Activated CD8-positive, alpha-beta T cell treated with anti-CD3 and anti-CD28 coated beads, Interleukin-2, amount 10 ng/mL, durations not matched to agents 7 days and 5 days (primary cell): ENCODE results near the gene SLC43A1. TPM values are rescaled to one million over a fixed set of nuclear protein-coding genes. Genes with fewer than 3 reads are reported as not detected.

Source experiments
- ATAC-seq: fragments of 150-1000 bp; cut with Tn5 transposase; one replicate; pipeline ENCODE4 v1.10.0; 2021; ENCODE audit warnings: moderate library complexity
- CTCF ChIA-PET: fragments of 350-600 bp; sonication (Branson Sonifier 250); formaldehyde crosslinking; loops from one replicate; lab custom pipeline; 2021; ENCODE audit warnings: antibody characterized with exemption; lab: Charles Lee
- POLR2A ChIA-PET: fragments of 350-600 bp; sonication (Branson Sonifier 250); formaldehyde crosslinking; loops from one replicate; lab custom pipeline; 2021; ENCODE audit warnings: antibody characterized with exemption; lab: Charles Lee
- DNase-seq: peaks from one replicate; pipeline ENCODE4 v3.0.0-alpha.2; 2020
- H3K27ac Mint-ChIP-seq: one replicate; pipeline ENCODE4 v1.8.0; 2021; ENCODE audit warnings: mild to moderate bottlenecking, mixed read lengths
- H3K27me3 Mint-ChIP-seq: one replicate; pipeline ENCODE4 v1.8.0; 2021; ENCODE audit warnings: low read depth, mixed read lengths
- H3K36me3 Mint-ChIP-seq: one replicate; pipeline ENCODE4 v1.8.0; 2021; ENCODE audit warnings: low read depth, mixed read lengths
- H3K4me1 Mint-ChIP-seq: one replicate; pipeline ENCODE4 v1.8.0; 2021; ENCODE audit warnings: low read depth, mixed read lengths
- H3K4me3 Mint-ChIP-seq: one replicate; pipeline ENCODE4 v1.8.0; 2021; ENCODE audit warnings: mild to moderate bottlenecking, mixed read lengths
- H3K9me3 Mint-ChIP-seq: one replicate; pipeline ENCODE4 v1.8.0; 2022; ENCODE audit warnings: mixed read lengths; ENCODE audit not compliant: insufficient read depth
- total RNA-seq, 2 experiments: library from RNA; stranded (reverse); gene quantifications; one replicate each; pipeline ENCODE4 v1.2.3, GENCODE V29; 2021

SLC43A1 gene
- total RNA-seq, 2 experiments from 2014 or later = 26.4 to 28.4 TPM

DNA sequence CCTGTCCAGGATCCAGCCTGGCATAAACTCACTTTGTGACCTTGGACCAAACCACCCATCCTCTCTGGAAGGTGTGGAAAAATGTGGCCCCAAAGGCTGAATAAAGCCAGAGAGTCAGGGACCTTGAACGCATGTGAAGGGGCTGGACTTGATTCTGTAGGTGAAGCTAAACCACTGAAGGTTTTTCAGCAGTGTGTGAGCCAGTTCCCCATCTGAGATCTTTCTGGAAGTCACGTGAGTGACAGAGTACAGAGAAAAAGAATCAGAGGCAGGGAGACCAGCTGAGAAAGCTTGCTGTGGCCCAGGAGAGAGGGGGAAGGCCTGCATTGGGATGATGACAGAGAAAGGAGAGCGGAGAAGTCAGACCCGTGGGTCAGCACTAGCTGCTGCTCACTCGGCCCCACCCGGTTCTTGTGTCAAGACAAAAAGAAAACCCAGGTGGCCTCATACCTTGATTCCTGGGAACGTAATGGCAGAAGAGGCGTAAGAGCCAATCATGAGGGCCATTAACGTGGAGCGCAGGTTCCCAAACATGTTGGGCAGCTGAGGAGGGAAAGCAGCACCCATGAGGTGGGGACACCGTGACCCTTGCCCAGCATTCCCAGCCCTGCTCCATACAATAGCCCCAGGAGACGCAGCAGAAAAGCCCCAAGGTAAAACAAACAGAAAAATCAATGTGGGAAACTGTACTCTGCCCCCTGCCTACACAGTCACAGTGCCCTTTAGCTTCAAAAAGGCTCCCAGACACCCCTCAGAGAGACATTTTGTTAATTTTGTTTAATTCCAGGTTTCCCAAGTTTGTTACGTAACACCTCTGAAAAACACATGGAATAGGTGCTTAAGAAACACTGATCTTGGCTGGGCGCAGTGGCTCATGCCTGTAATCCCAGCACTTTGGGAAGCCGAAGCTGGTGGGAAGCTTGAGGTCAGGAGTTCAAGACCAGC is 17.9 kb downstream of the SLC43A1 start:
- H3K9me3 Mint-ChIP-seq = no peaks in the 10 kb centered on the region
- H3K27ac Mint-ChIP-seq = no peak overlapping the region
- POLR2A ChIA-PET = no interaction called here
- peaks cover 12% of the 10 kb centered on the region for H3K4me1 Mint-ChIP-seq
- H3K36me3 Mint-ChIP-seq = peaks cover 29% of the 10 kb centered on the region
- H3K4me3 Mint-ChIP-seq = no peak overlapping the region
- H3K27me3 Mint-ChIP-seq = no peaks in the 10 kb centered on the region
- ATAC-seq (no peak), DNase-seq (no peak)
- CTCF ChIA-PET = interaction anchor here (1.2 to 15.7 kb wide), 5 partner anchors 17 to 143 kb away, joined by 3 to 484 read pairs (median 5); partner anchors contain the start of genes SLC43A1 and TIMM10

DNA sequence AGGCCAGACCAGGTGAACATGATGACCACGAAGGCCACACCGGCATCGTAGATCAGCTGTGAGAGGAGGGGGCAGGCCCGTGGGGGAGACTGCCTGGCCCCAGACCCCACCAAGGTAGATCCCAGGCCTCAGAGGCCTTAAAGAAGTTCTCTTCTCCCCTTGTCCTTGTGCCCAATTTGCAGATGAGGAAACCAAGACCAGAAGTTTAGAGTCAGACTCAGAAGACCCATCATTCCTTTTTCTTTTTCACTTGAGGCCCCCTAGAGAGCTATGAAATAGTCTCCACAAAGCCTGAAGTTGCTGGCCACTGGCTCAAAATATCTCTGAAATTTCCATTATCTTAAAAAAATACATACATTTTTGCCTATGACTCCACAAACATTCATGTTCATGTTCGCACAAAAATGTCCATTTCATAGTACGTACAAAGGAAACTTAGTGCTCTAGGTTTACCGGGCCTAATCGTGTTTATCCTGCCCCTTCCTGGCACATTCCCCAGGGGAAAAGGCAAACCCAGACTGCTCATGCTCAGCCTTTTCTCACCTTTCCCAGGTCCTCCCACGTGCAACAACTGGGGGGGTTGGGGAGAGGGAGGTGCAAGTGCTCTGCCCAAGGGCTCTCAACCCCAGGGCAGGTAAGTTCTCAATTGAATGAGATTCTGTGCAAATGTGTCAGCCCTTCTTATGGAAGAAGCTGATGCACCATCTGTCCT is 19.2 kb downstream of the SLC43A1 start:
- H3K27ac Mint-ChIP-seq = no peak overlapping the region
- H3K27me3 Mint-ChIP-seq = no peaks in the 10 kb centered on the region
- ATAC-seq = no peak
- H3K4me3 Mint-ChIP-seq = no peak overlapping the region
- peaks cover 29% of the 10 kb centered on the region for H3K36me3 Mint-ChIP-seq
- ChIA-PET CTCF (interaction anchor here (1.0 to 15.7 kb wide), 7 partner anchors 12 to 148 kb away, joined by 3 to 484 read pairs (median 3); partner anchors contain the start of genes SLC43A1 and TIMM10), POLR2A (no interaction called here)
- DNase-seq = no peak
- no peaks in the 10 kb centered on the region for H3K9me3 Mint-ChIP-seq
- H3K4me1 Mint-ChIP-seq = peaks cover 12% of the 10 kb centered on the region

DNA sequence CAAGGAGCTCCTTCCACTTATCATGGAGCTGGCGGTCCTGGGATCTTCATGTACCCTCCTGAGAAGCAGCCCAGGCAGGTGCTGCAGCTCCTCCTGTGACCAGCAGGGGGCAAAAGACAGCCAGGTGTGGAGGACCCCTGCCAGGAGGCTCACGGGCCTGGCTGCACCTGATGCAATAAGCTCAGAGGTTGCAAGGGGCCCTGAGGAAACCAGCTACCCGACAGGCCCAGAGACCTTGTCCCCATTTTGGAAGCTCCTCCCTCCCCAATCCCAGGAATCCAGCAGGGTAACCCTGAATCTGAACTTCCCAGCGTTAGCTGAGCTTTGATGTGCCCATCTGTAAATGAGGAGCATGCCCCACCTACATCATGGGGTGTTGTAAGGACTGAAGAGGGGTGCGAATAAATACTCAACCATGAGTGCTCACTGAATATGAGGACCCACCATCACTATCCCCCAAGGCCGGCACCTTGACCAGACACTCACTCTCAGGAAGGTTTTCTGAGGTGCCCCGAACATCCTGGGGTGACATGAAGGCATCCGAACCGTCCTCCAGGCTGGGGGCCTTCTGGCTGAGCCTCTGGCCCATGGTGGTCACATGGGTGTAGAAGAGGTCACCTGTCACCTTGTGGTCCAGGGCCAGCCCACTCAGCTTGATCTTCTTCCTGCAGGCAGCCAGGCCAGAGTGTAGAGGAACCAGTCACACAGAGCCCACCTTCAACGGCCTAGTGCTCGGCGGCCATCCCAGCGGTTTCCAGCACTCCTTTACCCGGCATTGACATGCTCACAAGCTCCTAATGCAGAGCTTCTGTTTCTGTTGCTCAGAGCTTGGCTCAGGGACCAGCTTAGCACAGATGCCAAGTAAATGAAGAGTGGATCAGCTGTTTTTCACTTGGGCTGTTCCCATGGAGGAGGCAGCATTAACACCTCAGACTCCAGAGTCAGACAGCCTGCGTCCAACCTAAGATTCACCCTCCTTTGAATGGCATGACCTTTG is 21.7 kb downstream of the SLC43A1 start:
- peak overlapping the region; percentile 86 for H3K27ac Mint-ChIP-seq
- H3K4me3 Mint-ChIP-seq = no peak overlapping the region
- H3K36me3 Mint-ChIP-seq = peaks cover 25% of the 10 kb centered on the region
- H3K9me3 Mint-ChIP-seq = no peaks in the 10 kb centered on the region
- DNase-seq (peak; percentile 82), ATAC-seq (peak; percentile 79)
- H3K27me3 Mint-ChIP-seq = no peaks in the 10 kb centered on the region
- POLR2A ChIA-PET = interaction anchor here (0.8 to 2.0 kb wide), 5 partner anchors 9 to 148 kb away, joined by 3 to 7 read pairs (median 4); partner anchors contain the start of gene UBE2L6
- H3K4me1 Mint-ChIP-seq = peaks cover 12% of the 10 kb centered on the region
- CTCF ChIA-PET = interaction anchor here (0.7 to 15.7 kb wide), 51 partner anchors 9 to 337 kb away, joined by 3 to 484 read pairs (median 5); partner anchors contain the start of genes RTN4RL2, SLC43A1, TIMM10 and TNKS1BP1

GRCh38 chr11:57491371-57492061 is 24.0 kb downstream of the SLC43A1 start:
- H3K4me3 Mint-ChIP-seq = no peak overlapping the region
- no peaks in the 10 kb centered on the region for H3K27me3 Mint-ChIP-seq
- H3K4me1 Mint-ChIP-seq = peaks cover 12% of the 10 kb centered on the region
- H3K36me3 Mint-ChIP-seq = peaks cover 29% of the 10 kb centered on the region
- POLR2A ChIA-PET = interaction anchor here (0.5 to 0.7 kb wide), 3 partner anchors 24 to 55 kb away, joined by 3 to 4 read pairs (median 4); partner anchors contain the start of gene SLC43A1
- CTCF ChIA-PET = interaction anchor here (0.6 to 15.7 kb wide), 17 partner anchors 8 to 153 kb away, joined by 3 to 484 read pairs (median 5); partner anchors contain the start of genes SLC43A1 and TIMM10
- ATAC-seq (peak; percentile 77), DNase-seq (peak; percentile 75)
- H3K27ac Mint-ChIP-seq = no peak overlapping the region
- no peaks in the 10 kb centered on the region for H3K9me3 Mint-ChIP-seq

DNA sequence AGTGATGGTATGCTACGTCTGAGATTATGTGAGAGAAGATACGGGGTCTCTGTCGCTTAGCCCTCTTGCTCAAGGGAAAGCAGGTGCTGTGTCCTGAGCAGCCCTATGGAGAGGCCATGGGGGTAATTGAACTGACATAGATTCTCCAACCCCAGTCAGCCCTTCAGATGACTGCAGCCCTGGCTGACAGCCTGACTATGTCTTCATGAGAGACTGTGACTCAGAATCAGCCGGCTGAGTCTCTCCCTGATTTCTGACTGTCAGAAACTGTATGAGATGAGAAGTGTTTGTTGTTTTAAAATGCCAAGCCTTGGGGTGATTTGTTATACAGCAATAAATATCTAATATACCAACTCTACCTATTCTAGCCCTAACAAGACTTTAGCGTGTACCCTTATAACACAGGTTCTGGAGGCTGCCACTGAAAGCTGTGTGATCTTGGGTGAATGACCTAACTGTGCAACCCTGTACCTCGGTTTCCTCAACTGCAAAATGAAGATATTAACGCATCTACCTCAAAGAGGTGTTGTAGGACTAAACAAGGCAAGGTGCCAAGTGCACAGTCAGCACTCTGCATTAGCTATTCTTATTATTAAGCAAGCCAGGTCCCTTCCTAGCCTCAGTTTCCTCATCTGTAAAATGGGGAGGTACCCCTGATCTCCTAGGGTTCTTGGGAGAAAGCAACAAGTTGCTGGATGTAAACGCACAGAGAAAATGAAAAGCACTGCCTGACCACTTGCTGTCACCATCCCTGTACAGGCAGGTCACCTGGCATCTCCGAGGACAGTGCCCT is 24.9 kb downstream of the SLC43A1 start:
- Mint-ChIP-seq H3K9me3 (no peaks in the 10 kb centered on the region), H3K36me3 (peaks cover 26% of the 10 kb centered on the region), H3K4me3 (no peak overlapping the region), H3K4me1 (peaks cover 12% of the 10 kb centered on the region), H3K27ac (no peak overlapping the region), H3K27me3 (no peaks in the 10 kb centered on the region)
- DNase-seq (no peak), ATAC-seq (no peak)
- ChIA-PET CTCF (interaction anchor here (1.1 to 15.7 kb wide), 13 partner anchors 7 to 154 kb away, joined by 3 to 484 read pairs (median 9); partner anchors contain the start of genes SLC43A1 and TIMM10), POLR2A (no interaction called here)

GRCh38 chr11:57487920-57488659 is 27.4 kb downstream of the SLC43A1 start:
- H3K4me1 Mint-ChIP-seq = peaks cover 4% of the 10 kb centered on the region
- peaks cover 3% of the 10 kb centered on the region for H3K27me3 Mint-ChIP-seq
- no peak overlapping the region for H3K4me3 Mint-ChIP-seq
- DNase-seq (no peak), ATAC-seq (no peak)
- POLR2A ChIA-PET = no interaction called here
- H3K27ac Mint-ChIP-seq = peak overlapping the region; percentile 41
- peaks cover 28% of the 10 kb centered on the region for H3K36me3 Mint-ChIP-seq
- no peaks in the 10 kb centered on the region for H3K9me3 Mint-ChIP-seq
- CTCF ChIA-PET = interaction anchor here (1.4 to 15.7 kb wide), 3 partner anchors 30 to 157 kb away, joined by 4 to 484 read pairs (median 13); partner anchors contain the start of gene TIMM10

- peaks cover 3% of the 10 kb centered on the region for H3K4me1 Mint-ChIP-seq
- no peak overlapping the region for H3K4me3 Mint-ChIP-seq
- ChIA-PET POLR2A (no interaction called here), CTCF (interaction anchor here (1.4 to 3.0 kb wide), 2 partner anchors 29 to 158 kb away, joined by 4 to 13 read pairs; no protein-coding TSS in a partner anchor)
- no peaks in the 10 kb centered on the region for H3K9me3 Mint-ChIP-seq
- no peak for ATAC-seq
- peaks cover 4% of the 10 kb centered on the region for H3K27me3 Mint-ChIP-seq
- peaks cover 28% of the 10 kb centered on the region for H3K36me3 Mint-ChIP-seq
- no peak for DNase-seq
- peak overlapping the region; percentile 41 for H3K27ac Mint-ChIP-seq
Measured at GRCh38 chr11:57487021-57487778, 28.3 kb downstream of the SLC43A1 start.

DNA sequence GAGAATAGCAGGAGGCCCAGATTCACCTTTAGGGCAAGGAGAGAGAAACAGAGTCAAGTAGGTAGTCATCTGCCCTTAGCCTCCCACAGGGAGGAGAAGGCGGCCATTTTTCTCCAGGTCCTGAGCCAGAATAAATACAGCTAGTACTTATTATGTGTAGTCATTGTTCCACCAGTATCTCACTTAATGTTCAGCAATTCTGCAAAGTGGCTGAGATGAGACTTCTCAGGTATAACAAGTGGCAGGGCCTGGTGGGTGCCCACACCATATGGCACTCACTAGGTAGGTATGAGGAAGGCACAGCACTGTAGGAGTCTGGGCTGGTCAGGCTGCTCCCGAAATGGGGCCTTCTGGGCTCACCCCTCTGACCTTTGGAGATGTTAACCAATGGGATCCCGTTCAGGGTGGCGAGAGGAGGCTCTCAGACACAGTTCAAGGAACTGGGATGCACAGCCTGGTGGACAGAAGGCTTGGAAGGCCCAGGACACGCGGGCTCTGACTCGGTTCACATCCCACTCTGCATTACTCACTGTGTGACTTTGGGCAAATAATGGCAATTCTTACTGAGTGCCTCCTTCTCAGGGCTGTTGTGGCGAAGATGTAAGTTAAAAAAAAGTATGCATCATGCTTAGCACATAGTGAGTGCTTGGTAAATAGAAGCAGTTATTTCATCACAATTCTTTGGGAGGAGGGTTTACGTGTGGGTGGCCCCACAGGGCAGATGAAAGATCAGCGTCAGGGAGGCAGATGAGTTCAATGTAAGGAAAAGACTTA is 30.1 kb downstream of the SLC43A1 start:
- H3K4me1 Mint-ChIP-seq = peaks cover 5% of the 10 kb centered on the region
- DNase-seq (no peak), ATAC-seq (no peak)
- no peaks in the 10 kb centered on the region for H3K9me3 Mint-ChIP-seq
- H3K4me3 Mint-ChIP-seq = no peak overlapping the region
- ChIA-PET POLR2A (no interaction called here), CTCF (interaction anchor here (3.0 to 9.8 kb wide), 3 partner anchors 8 to 58 kb away, joined by 13 to 239 read pairs (median 47); partner anchors contain the start of genes RTN4RL2 and SLC43A3)
- H3K27me3 Mint-ChIP-seq = peaks cover 19% of the 10 kb centered on the region
- peaks cover 28% of the 10 kb centered on the region for H3K36me3 Mint-ChIP-seq
- no peak overlapping the region for H3K27ac Mint-ChIP-seq
